Smooth muscle cell (in vitro differentiated cells): ENCODE results near the gene LINC00237. TPM values are rescaled to one million over a fixed set of nuclear protein-coding genes. Genes with fewer than 3 reads are reported as not detected.

Experiments used
- DNase-seq: peaks from one replicate; lab custom pipeline; 2025; ENCODE audit not compliant: unreplicated experiment; lab: John Stamatoyannopoulos, UW
- H2AFZ ChIP-seq: fragments of 200-600 bp; sonication (generic); 2 replicates; pipeline ENCODE4 v1.6.0; 2016; ENCODE audit warnings: antibody characterized with exemption, low read depth, mild to moderate bottlenecking
- H3F3A ChIP-seq: fragments of 200-600 bp; sonication (generic); 2 replicates; pipeline ENCODE4 v1.6.0; 2017; ENCODE audit warnings: antibody characterized with exemption, low read depth
- H3K27ac ChIP-seq: fragments of 200-600 bp; sonication (generic); 2 replicates; pipeline ENCODE4 v1.5.1; 2016; ENCODE audit warnings: low read depth, mild to moderate bottlenecking
- H3K27me3 ChIP-seq: fragments of 200-600 bp; sonication (generic); 2 replicates; pipeline ENCODE4 v1.6.1; 2016; ENCODE audit warnings: low read depth, mild to moderate bottlenecking
- H3K36me3 ChIP-seq: fragments of 200-600 bp; sonication (generic); 2 replicates; pipeline ENCODE4 v1.5.1; 2016; ENCODE audit warnings: low read depth
- H3K4me1 ChIP-seq: fragments of 200-600 bp; sonication (generic); 2 replicates; pipeline ENCODE4 v1.5.1; 2016; ENCODE audit warnings: low read depth
- H3K4me2 ChIP-seq: fragments of 200-600 bp; sonication (generic); 2 replicates; pipeline ENCODE4 v1.6.0; 2016; ENCODE audit warnings: mild to moderate bottlenecking
- H3K4me3 ChIP-seq: fragments of 200-600 bp; sonication (generic); 2 replicates; pipeline ENCODE4 v1.5.1; 2016; ENCODE audit warnings: mild to moderate bottlenecking
- H3K79me2 ChIP-seq: fragments of 200-600 bp; sonication (generic); 2 replicates; pipeline ENCODE4 v1.6.0; 2016; ENCODE audit warnings: low read depth, mild to moderate bottlenecking
- H3K9ac ChIP-seq: fragments of 200-600 bp; sonication (generic); 2 replicates; pipeline ENCODE4 v1.6.0; 2016; ENCODE audit warnings: low read depth
- H3K9me3 ChIP-seq: fragments of 200-600 bp; sonication (generic); replicated peaks from 2 replicates; pipeline ENCODE4 v1.5.1; 2016; ENCODE audit warnings: low read depth
- H4K20me1 ChIP-seq: fragments of 200-600 bp; sonication (generic); 2 replicates; pipeline ENCODE4 v1.6.0; 2016; ENCODE audit warnings: low read depth
- WGBS: methylation state at CpG from one replicate; pipeline ENCODE4 v1.1.7; 2016; ENCODE audit warnings: low lambda C conversion rate; 5-methylcytosine and 5-hydroxymethylcytosine counted together
- polyA plus RNA-seq: library from polyadenylated mRNA; unstranded; fragments of >200 nt; fragmentation: Nextera tagmentation; extraction: Ambion mirVana; gene quantifications from 2 replicates; pipeline ENCODE4 v1.2.1, GENCODE V29; 2016
- total RNA-seq: library from RNA; depleted of rRNA; stranded (reverse); fragments of >200 nt; gene quantifications from 2 replicates; pipeline ENCODE4 v1.2.3, GENCODE V29; 2014
- TF ChIP-seq, protein P1 (sequence below): fragments of 200-600 bp; sonication (generic); IDR thresholded peaks from 2 replicates; pipeline ENCODE4 v1.5.1; 2017; ENCODE audit warnings: borderline replicate concordance, mild to moderate bottlenecking, antibody characterized with exemption; ENCODE audit not compliant: insufficient read depth, poor library complexity, severe bottlenecking

The LINC00237 gene
- total and polyA plus RNA-seq, 2 experiments from 2014 or later = not detected

DNA sequence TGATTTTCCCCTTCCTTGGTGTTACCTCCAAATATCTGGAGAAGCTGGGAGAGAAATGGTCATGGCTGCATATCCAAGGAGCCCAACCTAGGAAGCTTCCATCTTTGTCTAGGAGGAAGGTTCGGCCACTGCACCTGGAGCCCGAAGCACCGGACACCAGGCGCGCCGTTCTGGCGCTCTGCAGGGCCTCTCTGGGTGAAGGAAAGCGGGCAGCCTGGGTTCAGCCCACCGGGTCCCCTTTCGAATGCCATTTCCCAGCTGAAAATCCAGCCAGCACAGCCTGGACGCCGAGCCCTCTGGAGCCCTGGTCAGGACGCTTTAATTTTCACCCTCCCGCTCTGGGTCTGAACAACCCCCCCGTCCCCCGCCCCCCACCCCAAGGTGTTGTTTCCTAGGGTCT is 1.2 kb downstream of the LINC00237 start:
- H3K4me3 ChIP-seq = no peak overlapping the region
- H3K4me2 ChIP-seq = no peak overlapping the region
- peaks cover 99% of the 10 kb centered on the region for H3K27me3 ChIP-seq
- no peaks in the 10 kb centered on the region for H3F3A ChIP-seq
- no peaks in the 10 kb centered on the region for H3K79me2 ChIP-seq
- no peak overlapping the region for H3K9ac ChIP-seq
- no peak overlapping the region for H2AFZ ChIP-seq
- no peak overlapping the region for H3K27ac ChIP-seq
- DNase-seq = no peak
- peaks cover 45% of the 10 kb centered on the region for H3K4me1 ChIP-seq
- H4K20me1 ChIP-seq = no peaks in the 10 kb centered on the region
- WGBS = 9% methylated on average over 16 of the region's 16 CpGs
- TF ChIP-seq, protein P1, sequence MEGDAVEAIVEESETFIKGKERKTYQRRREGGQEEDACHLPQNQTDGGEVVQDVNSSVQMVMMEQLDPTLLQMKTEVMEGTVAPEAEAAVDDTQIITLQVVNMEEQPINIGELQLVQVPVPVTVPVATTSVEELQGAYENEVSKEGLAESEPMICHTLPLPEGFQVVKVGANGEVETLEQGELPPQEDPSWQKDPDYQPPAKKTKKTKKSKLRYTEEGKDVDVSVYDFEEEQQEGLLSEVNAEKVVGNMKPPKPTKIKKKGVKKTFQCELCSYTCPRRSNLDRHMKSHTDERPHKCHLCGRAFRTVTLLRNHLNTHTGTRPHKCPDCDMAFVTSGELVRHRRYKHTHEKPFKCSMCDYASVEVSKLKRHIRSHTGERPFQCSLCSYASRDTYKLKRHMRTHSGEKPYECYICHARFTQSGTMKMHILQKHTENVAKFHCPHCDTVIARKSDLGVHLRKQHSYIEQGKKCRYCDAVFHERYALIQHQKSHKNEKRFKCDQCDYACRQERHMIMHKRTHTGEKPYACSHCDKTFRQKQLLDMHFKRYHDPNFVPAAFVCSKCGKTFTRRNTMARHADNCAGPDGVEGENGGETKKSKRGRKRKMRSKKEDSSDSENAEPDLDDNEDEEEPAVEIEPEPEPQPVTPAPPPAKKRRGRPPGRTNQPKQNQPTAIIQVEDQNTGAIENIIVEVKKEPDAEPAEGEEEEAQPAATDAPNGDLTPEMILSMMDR = no peak
- H3K9me3 ChIP-seq = no peaks in the 10 kb centered on the region
- no peaks in the 10 kb centered on the region for H3K36me3 ChIP-seq

DNA sequence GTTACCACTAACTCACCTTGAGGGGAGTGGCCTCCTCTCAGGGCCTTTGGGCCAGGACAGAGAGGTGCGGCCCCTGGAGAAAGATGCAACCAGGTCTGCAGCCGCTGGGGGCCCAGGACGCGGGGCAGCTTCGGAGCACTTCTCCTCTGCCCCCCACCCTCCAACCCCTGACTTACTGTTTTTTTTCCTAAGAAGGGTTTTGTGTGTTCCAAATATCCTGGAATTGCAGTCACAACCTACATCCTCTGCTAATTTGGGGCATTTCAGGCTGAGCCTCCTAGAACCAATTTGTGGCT is 1.7 kb downstream of the LINC00237 start:
- Histone ChIP-seq H3K4me3 (no peak overlapping the region), H3K36me3 (no peaks in the 10 kb centered on the region), H3K4me1 (peaks cover 48% of the 10 kb centered on the region), H4K20me1 (no peaks in the 10 kb centered on the region), H2AFZ (no peak overlapping the region), H3K4me2 (no peak overlapping the region), H3K9ac (no peak overlapping the region), H3F3A (no peaks in the 10 kb centered on the region), H3K9me3 (no peaks in the 10 kb centered on the region), H3K27me3 (peaks cover 100% of the 10 kb centered on the region), H3K79me2 (no peaks in the 10 kb centered on the region), H3K27ac (no peak overlapping the region)
- TF ChIP-seq, protein P1 = no peak
- no peak for DNase-seq
- 7% methylated on average over 5 of the region's 5 CpGs for WGBS

DNA sequence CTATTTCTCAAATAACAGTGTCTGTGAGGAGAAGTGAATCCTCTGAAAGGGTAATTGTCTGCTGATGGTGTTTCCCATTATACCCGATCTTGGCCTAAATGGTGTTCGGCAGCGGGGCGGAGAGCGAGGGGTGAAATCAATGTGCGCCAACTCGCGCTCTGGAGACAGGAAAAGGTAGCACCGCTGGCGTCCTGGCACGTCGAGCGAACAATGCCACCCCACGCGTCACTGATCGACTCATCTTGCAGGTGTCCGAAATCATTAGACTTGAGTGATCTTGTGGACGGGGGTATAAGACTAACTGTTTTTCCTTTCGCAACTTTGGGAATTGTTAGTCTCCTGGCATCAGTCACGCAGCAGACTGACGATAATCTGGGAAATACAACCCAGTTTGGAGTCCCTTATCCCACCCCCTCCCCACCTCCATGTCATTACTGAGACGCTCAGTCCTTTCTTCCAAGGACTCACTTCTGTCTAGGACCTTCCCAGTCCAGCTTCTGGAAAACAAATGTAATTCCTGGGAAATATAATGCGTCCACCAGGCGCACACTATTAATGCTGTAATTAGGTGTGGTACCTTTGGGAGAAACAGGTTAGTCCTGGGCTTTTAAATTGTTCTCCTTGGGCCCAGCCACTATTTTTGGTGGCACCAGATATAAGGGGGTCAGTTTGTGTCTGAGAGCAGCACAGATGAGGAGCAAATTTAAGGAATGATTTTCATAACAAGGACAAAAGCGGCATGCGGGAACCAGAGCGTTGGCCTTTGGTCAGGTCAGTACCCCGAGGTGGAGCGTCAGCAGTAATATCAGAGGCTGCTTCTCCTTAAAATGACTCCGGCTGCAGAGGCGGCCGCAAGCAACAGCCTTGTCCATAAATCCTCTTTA is 2.3 kb downstream of the LINC00237 start:
- WGBS = 12% methylated on average over 32 of the region's 32 CpGs
- TF ChIP-seq, protein P1 = no peak
- no peak for DNase-seq

More for the DNA sequence above, 2.3 kb downstream of the LINC00237 start:
- no peaks in the 10 kb centered on the region for H4K20me1 ChIP-seq
- no peaks in the 10 kb centered on the region for H3K79me2 ChIP-seq
- H3K9ac ChIP-seq = no peak overlapping the region
- no peaks in the 10 kb centered on the region for H3K36me3 ChIP-seq
- no peak overlapping the region for H3K4me2 ChIP-seq
- H3K4me3 ChIP-seq = no peak overlapping the region
- peaks cover 48% of the 10 kb centered on the region for H3K4me1 ChIP-seq
- no peak overlapping the region for H3K27ac ChIP-seq
- H3F3A ChIP-seq = no peaks in the 10 kb centered on the region
- H2AFZ ChIP-seq = no peak overlapping the region
- peaks cover 100% of the 10 kb centered on the region for H3K27me3 ChIP-seq
- no peaks in the 10 kb centered on the region for H3K9me3 ChIP-seq
